ENCODE results near the gene GPC4. TPM values are rescaled to one million over a fixed set of nuclear protein-coding genes. Genes with fewer than 3 reads are reported as not detected.

The GPC4 gene
- total RNA-seq, 2 donors from 2014 or later, result 21.3 to 28.4 TPM

GRCh38 chrX:133444952-133445831 lies 29.9 kb upstream of the GPC4 start:
- Histone ChIP-seq H3K9me3 (no peaks in the 10 kb centered on the region), H3K4me1 (ENCODE audit: control insufficient read depth in 1 of 2, low read depth in 2 of 2) (no peaks in the 10 kb centered on the region), H3K27me3 (replicated peaks; ENCODE audit: insufficient read depth) (no peaks in the 10 kb centered on the region), H3K36me3 (no peaks in the 10 kb centered on the region), H3K27ac (no peak overlapping the region), H3K4me3 (peak overlapping the region; percentile 65)
- ATAC-seq (ENCODE audit: insufficient number of reproducible peaks, low FRiP score, low read depth), result no peak
- no peak for DNase-seq (ENCODE audit: low spot score)
- TF ChIP-seq, protein P1, sequence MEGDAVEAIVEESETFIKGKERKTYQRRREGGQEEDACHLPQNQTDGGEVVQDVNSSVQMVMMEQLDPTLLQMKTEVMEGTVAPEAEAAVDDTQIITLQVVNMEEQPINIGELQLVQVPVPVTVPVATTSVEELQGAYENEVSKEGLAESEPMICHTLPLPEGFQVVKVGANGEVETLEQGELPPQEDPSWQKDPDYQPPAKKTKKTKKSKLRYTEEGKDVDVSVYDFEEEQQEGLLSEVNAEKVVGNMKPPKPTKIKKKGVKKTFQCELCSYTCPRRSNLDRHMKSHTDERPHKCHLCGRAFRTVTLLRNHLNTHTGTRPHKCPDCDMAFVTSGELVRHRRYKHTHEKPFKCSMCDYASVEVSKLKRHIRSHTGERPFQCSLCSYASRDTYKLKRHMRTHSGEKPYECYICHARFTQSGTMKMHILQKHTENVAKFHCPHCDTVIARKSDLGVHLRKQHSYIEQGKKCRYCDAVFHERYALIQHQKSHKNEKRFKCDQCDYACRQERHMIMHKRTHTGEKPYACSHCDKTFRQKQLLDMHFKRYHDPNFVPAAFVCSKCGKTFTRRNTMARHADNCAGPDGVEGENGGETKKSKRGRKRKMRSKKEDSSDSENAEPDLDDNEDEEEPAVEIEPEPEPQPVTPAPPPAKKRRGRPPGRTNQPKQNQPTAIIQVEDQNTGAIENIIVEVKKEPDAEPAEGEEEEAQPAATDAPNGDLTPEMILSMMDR (IDR thresholded peaks at IDR 0.05), result no peak

- Histone ChIP-seq H3K36me3 (no peaks in the 10 kb centered on the region), H3K4me3 (no peak overlapping the region), H3K27ac (no peak overlapping the region), H3K4me1 (ENCODE audit: control insufficient read depth in 1 of 2, low read depth in 2 of 2) (no peaks in the 10 kb centered on the region), H3K27me3 (replicated peaks; ENCODE audit: insufficient read depth) (no peaks in the 10 kb centered on the region), H3K9me3 (no peaks in the 10 kb centered on the region)
- no peak for ATAC-seq (ENCODE audit: insufficient number of reproducible peaks, low FRiP score, low read depth)
- no peak for DNase-seq (ENCODE audit: low spot score)
- TF ChIP-seq, protein P1 (IDR thresholded peaks at IDR 0.05), result no peak
These were observed 28.9 kb upstream of the GPC4 start for GRCh38 chrX:133444196-133444595.

DNA sequence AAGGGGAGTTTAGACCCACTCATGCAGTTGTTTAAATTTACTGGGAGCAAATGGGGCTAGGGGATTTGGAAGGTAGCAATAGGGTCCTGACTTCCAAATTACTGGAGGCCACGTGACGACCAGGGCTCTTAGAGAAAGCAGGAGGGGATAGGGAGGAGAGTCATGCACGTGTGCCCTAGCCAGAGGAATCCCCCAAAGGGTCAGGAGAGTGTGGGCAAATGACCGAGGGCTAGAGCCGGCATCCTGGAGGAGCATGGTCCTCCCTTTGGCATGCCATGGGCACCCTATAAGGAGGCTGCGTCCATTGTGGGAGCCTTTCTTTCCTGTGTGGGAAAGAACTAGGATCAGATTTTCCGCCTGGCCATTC lies 25.5 kb upstream of the GPC4 start:
- H3K27ac ChIP-seq, result no peak overlapping the region
- TF ChIP-seq, protein P1 (IDR thresholded peaks at IDR 0.05), result no peak
- H3K4me1 ChIP-seq (ENCODE audit: control insufficient read depth in 1 of 2, low read depth in 2 of 2), result no peaks in the 10 kb centered on the region
- no peaks in the 10 kb centered on the region for H3K27me3 ChIP-seq (replicated peaks; ENCODE audit: insufficient read depth)
- ATAC-seq (ENCODE audit: insufficient number of reproducible peaks, low FRiP score, low read depth), result no peak
- no peak for DNase-seq (ENCODE audit: low spot score)
- no peaks in the 10 kb centered on the region for H3K9me3 ChIP-seq
- no peak overlapping the region for H3K4me3 ChIP-seq
- no peaks in the 10 kb centered on the region for H3K36me3 ChIP-seq

DNA sequence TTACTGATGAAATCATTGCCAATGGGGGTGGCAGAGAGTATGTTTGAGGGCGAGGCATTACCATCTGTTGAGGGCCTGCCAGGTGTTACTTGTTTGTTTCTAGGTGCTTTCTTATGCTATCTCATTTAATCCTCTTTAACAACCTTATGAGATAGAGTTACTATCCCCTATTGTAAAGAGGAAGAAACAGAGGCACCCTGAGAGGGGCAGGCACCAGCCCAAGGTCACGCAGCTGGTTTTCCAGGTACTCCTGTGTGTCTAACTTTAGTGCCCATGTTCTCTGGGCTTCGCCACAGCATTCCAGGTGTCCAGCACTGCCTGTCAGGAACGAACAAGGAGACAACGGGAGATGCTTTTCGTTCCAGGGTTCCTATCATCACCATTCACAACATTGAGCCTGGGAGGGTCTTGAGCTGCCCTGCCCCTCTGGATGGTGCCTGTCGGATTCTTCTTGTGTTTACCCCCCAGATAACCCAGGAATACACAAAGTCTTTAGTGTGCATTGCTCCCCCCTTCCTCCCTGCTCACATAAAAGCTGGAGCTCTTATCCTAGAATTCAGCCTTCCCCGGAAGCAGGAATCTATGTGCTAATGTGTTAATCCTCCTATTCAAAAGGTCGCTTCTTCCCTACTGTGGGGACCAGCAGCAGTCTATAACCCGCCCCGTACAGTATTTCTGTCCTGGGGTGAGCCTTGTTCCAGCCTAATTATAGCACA lies 24.9 kb upstream of the GPC4 start:
- Histone ChIP-seq H3K36me3 (no peaks in the 10 kb centered on the region), H3K4me1 (ENCODE audit: control insufficient read depth in 1 of 2, low read depth in 2 of 2) (no peaks in the 10 kb centered on the region), H3K9me3 (no peaks in the 10 kb centered on the region), H3K27me3 (replicated peaks; ENCODE audit: insufficient read depth) (no peaks in the 10 kb centered on the region), H3K4me3 (no peak overlapping the region), H3K27ac (no peak overlapping the region)
- TF ChIP-seq, protein P1 (IDR thresholded peaks at IDR 0.05), result no peak
- ATAC-seq (ENCODE audit: insufficient number of reproducible peaks, low FRiP score, low read depth), result no peak
- no peak for DNase-seq (ENCODE audit: low spot score)

GRCh38 chrX:133437766-133438165 lies 22.5 kb upstream of the GPC4 start:
- no peaks in the 10 kb centered on the region for H3K27me3 ChIP-seq (replicated peaks; ENCODE audit: insufficient read depth)
- H3K9me3 ChIP-seq, result no peaks in the 10 kb centered on the region
- TF ChIP-seq, protein P1 (IDR thresholded peaks at IDR 0.05), result no peak

More at GRCh38 chrX:133437766-133438165, 22.5 kb upstream of the GPC4 start:
- ATAC-seq (ENCODE audit: insufficient number of reproducible peaks, low FRiP score, low read depth) (no peak), DNase-seq (ENCODE audit: low spot score) (no peak)
- H3K4me1 ChIP-seq (ENCODE audit: control insufficient read depth in 1 of 2, low read depth in 2 of 2), result no peaks in the 10 kb centered on the region
- no peak overlapping the region for H3K27ac ChIP-seq
- no peaks in the 10 kb centered on the region for H3K36me3 ChIP-seq
- no peak overlapping the region for H3K4me3 ChIP-seq

All from thoracic aorta (tissue), 2 donors.